Upper lobe of right lung (tissue), 1 donor: ENCODE results near the gene EPB41L4B. TPM values are rescaled to one million over a fixed set of nuclear protein-coding genes. Genes with fewer than 3 reads are reported as not detected.
"Not testable (repeated sequence)": the region's sequence is repeated elsewhere in the genome, so short reads cannot be mapped to it uniquely, and the experiment has no call there.

ENCODE experiments used
- ATAC-seq: fragments of 200-7000 bp; cut with Tn5 transposase; one replicate; pipeline ENCODE4 v1.9.1; 2020; ENCODE audit warnings: mild to moderate bottlenecking, moderate library complexity
- DNase-seq: peaks from one replicate; pipeline ENCODE4 v3.0.0-alpha.2; 2020
- H3K27ac ChIP-seq: fragments of 200-600 bp; one replicate; pipeline ENCODE4 v1.8.0; 2022
- H3K27me3 ChIP-seq: fragments of 200-600 bp; one replicate; pipeline ENCODE4 v1.8.0; 2022; ENCODE audit warnings: mild to moderate bottlenecking
- H3K36me3 ChIP-seq: fragments of 200-600 bp; one replicate; pipeline ENCODE4 v1.8.0; 2022
- H3K4me1 ChIP-seq: fragments of 200-600 bp; one replicate; pipeline ENCODE4 v1.8.0; 2022
- H3K4me3 ChIP-seq: fragments of 200-600 bp; one replicate; pipeline ENCODE4 v1.8.0; 2022; ENCODE audit warnings: mild to moderate bottlenecking
- H3K9me3 ChIP-seq: fragments of 200-600 bp; one replicate; pipeline ENCODE4 v1.8.0; 2022
- intact Hi-C: fragments of 100-400 bp; cut with DNase I; formaldehyde crosslinking; loops from one replicate; pipeline ENCODE4 v1.11.0; 2022
- long read RNA-seq: library from polyadenylated mRNA; unstranded; transcript quantifications from one replicate; pipeline ENCODE4 v2.0.0, GENCODE V29; 2021
- total RNA-seq: library from RNA; stranded (reverse); fragmentation: NEBNext Ultra II Directional; extraction: Animal tissue kit (Norgen Biotek cat#: 25700); gene quantifications from one replicate; pipeline ENCODE4 v1.2.1, GENCODE V29; 2021
- TF ChIP-seq, protein P1 (sequence below): fragments of 200-600 bp; IDR thresholded peaks from one replicate; pipeline ENCODE4 v1.8.0; 2022; ENCODE audit warnings: antibody characterized with exemption
- donor health status: DM: no; HTN: yes; CAD: no; lungs with severe emphysema.

The EPB41L4B gene
- total RNA-seq, result 10.1 TPM
- long read RNA-seq, full-length matches to known transcripts, result 47 of 51 reads
- long read RNA-seq, partial matches to known transcripts, result 2 of 51 reads
- long read RNA-seq, other reads (novel, unspliced or antisense), result 2 of 51 reads

DNA sequence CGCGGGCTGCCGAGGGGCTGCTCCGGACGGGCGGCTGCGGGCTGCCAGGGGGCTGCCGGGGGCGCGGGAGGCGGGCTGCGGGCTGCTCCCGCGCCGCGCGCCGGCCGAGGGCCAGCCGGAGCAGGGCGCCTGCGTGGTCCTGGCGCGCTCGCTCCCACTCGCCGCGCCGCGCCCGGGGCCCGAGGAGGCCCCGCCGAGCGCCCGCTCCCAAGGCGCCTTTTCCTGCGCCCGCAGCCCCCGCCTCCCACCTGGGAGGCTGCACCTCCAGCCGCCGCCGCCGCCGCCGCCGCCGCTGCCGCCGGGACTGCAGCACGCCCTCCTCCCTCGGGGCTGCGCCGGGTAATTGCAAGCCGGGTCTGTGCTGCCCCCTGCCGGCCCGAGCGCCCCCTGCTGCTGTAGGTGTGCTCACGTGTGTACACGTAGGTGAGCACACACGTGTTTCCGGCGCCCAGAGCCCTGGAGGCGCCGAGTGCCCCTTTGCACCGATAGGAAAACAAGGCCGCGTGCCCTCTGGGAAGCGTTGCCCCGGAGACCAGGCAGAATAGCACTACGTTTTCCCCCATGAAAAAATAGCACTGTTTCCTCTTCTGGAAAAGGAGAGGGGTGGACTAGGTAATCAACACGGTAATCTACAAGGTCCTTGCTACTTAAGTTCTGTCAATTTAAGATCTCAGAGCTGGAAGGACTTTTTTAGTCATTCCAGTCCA, at the start of gene EPB41L4B:
TSS of gene EPB41L4B (minus strand) at position 318 of the 707 bp plus-strand sequence. CDS start 613 bp downstream, outside the sequence.
- Histone ChIP-seq H3K4me3 (peak within 1 kb of the TSS; percentile 48), H3K27ac (peak within 1 kb of the TSS; percentile 27), H3K4me1 (peaks cover 7% of the 10 kb centered on the region), H3K9me3 (no peaks in the 10 kb centered on the region), H3K36me3 (no peaks in the 10 kb centered on the region), H3K27me3 (peaks cover 16% of the 10 kb centered on the region)
- ATAC-seq (peak; percentile 91), DNase-seq (peak; percentile 95)
- TF ChIP-seq, protein P1, sequence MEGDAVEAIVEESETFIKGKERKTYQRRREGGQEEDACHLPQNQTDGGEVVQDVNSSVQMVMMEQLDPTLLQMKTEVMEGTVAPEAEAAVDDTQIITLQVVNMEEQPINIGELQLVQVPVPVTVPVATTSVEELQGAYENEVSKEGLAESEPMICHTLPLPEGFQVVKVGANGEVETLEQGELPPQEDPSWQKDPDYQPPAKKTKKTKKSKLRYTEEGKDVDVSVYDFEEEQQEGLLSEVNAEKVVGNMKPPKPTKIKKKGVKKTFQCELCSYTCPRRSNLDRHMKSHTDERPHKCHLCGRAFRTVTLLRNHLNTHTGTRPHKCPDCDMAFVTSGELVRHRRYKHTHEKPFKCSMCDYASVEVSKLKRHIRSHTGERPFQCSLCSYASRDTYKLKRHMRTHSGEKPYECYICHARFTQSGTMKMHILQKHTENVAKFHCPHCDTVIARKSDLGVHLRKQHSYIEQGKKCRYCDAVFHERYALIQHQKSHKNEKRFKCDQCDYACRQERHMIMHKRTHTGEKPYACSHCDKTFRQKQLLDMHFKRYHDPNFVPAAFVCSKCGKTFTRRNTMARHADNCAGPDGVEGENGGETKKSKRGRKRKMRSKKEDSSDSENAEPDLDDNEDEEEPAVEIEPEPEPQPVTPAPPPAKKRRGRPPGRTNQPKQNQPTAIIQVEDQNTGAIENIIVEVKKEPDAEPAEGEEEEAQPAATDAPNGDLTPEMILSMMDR, result peak; percentile 88
- intact Hi-C loops, result no loop called here

DNA sequence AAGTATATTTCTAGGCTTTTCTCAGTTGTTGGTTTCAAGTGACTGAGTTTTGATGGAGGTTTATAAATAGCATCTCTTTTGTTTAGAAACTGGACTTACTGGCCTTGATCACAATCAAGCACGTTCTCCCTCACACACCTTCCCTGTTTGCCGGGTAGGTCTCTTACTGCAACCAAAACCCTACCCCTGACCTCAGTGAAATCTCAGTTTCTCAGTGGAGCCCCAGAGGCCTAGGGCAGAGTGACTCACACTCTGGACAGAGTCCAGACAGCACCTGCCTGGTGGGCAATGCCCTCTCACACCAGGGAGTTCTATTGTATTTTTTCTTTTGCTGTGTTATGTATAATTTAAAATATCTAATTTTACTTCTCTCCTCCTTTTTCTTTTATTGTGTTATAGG, 48.4 kb upstream of the EPB41L4B start:
- Histone ChIP-seq H3K4me1 (no peaks in the 10 kb centered on the region), H3K4me3 (no peak overlapping the region), H3K27me3 (no peaks in the 10 kb centered on the region), H3K9me3 (no peaks in the 10 kb centered on the region), H3K27ac (no peak overlapping the region), H3K36me3 (no peaks in the 10 kb centered on the region)
- TF ChIP-seq, protein P1, result no peak
- ATAC-seq, result no peak
- DNase-seq, result no peak
- intact Hi-C loops, result no loop called here

DNA sequence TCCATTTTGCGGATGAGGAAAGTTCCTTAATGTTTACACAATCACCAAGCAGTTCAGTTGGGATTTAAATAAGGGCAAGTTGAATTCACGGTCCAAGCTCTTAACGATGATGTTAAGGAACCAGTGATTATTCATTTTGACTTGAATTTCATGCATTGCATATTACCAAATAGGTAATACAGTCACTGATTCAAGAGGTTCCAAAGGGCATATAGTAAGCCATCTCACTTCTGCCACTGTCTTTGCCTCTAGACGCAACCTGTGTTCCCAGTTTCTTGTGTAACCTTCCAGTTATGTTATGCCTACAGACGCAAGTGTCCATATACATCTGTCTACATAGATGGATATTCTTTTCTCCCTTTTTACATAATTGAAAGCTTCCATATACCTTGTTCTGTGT, 39.9 kb upstream of the EPB41L4B start:
- intact Hi-C loops, result no loop called here
- no peaks in the 10 kb centered on the region for H3K4me1 ChIP-seq
- no peak for DNase-seq

DNA sequence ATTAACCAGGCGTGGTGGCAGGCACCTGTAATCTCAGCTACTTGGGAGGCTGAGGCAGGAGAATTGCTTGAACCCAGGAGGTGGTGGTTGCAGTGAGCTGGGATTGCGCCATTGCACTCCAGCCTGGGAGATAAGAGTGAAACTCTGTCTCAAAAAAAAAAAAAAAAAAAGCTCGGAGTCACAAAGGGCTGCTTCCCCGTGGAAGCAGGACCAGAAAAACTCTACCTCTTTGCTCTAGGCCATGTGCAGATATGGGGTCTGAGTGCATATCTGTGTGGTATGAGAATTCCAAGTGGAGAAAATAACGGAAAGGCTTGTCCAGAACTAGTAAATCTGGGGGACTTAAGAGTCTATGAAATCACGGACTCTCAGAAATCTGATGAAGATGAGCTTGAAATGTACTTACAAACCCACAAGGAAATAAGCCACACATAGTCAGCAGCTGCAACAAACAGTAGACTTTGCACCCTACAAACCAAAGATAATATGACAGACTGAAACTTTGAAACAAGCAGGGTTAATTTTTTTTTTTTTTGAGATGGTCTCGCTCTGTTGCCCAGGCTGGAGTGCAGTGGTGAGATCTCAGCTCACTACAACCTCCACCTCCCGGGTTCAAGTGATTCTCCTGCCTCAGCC, 38.2 kb upstream of the EPB41L4B start:
- DNase-seq, H3K27me3 ChIP-seq, H3K36me3 ChIP-seq, intact Hi-C loops, H3K9me3 ChIP-seq, H3K4me1 ChIP-seq, ATAC-seq, H3K27ac ChIP-seq, H3K4me3 ChIP-seq: not testable (repeated sequence)

More for the DNA sequence above, 39.9 kb upstream of the EPB41L4B start:
- no peak for ATAC-seq
- H3K4me3 ChIP-seq, result no peak overlapping the region
- TF ChIP-seq, protein P1, result no peak
- no peaks in the 10 kb centered on the region for H3K9me3 ChIP-seq
- H3K27me3 ChIP-seq, result no peaks in the 10 kb centered on the region
- no peaks in the 10 kb centered on the region for H3K36me3 ChIP-seq
- no peak overlapping the region for H3K27ac ChIP-seq

DNA sequence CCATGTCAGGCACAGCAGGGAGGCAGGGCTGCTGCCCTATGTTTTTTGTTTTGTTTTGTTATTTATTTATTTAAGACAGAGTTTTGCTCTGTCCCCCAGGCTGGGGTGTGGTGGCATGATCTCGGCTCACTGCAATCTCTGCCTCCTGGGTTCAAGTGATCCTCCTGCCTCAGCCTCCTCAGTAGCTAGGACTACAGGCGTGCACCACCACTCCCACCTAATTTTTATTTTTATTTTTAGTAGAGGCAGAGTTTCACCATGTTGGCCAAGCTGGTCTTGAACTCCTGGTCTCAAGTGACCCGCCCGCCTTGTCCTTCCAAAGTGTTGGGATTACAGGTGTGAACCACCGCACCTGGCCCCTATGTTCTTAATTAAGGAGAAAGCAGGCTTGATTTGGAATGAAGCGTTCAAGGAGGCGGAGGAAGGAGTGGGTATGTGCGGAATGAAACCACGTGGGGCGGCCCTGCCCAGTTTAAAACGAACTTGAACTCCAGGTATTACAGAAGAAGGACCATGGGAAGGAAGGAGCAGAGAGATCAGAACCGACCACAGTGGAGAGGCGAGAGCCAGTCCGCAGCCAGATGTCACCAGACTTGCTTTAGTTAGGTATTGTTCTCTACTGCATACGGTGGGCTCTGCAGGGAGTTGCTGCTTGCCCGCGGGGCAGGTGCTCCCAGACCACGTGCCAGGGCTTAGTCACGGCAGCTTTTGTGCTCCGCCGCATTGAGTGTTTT, 34.9 kb upstream of the EPB41L4B start:
- TF ChIP-seq, protein P1, result no peak
- Histone ChIP-seq H3K4me1 (no peaks in the 10 kb centered on the region), H3K4me3 (no peak overlapping the region), H3K9me3 (no peaks in the 10 kb centered on the region), H3K27ac (no peak overlapping the region), H3K27me3 (no peaks in the 10 kb centered on the region), H3K36me3 (no peaks in the 10 kb centered on the region)
- ATAC-seq (peak; percentile 82), DNase-seq (no peak)
- intact Hi-C loops, result no loop called here

DNA sequence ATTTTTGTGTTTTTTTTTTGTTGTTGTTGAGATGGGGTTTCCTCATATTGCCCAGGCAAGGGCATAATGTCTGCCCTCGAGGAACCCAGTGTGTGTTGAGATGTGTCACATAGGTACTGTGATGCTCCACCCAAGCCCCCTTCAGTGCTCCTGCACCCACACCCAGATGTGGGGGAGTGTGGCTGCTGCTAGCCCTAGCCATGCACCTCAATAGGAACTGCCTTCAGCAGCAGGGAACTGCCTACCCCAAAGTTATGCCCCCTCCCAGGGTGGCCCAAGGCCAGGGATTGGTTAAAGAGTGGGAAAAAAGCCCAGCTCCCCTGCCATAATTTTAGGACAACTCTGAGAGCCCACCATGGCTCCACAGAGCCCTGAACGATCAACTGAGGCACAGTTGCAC, 33.3 kb upstream of the EPB41L4B start:
- TF ChIP-seq, protein P1, result no peak
- Histone ChIP-seq H3K4me3 (no peak overlapping the region), H3K36me3 (no peaks in the 10 kb centered on the region), H3K27me3 (no peaks in the 10 kb centered on the region), H3K27ac (no peak overlapping the region), H3K4me1 (no peaks in the 10 kb centered on the region), H3K9me3 (no peaks in the 10 kb centered on the region)
- intact Hi-C loops, result no loop called here
- DNase-seq (no peak), ATAC-seq (no peak)
